Activated CD8-positive, alpha-beta memory T cell treated with anti-CD3 and anti-CD28 coated beads for 4 hours (primary cell): Measurements from ENCODE around the gene UBE2J2.

Experiments
- DNase-seq, 2 donors: peaks; one replicate each; pipeline ENCODE4 v3.0.0-alpha.2; 2020; ENCODE audit warnings: low read depth in 2 of 2

The UBE2J2 gene

GRCh38 chr1:1213345-1214265, 60.0 kb downstream of the UBE2J2 start, which contains the start of gene TNFRSF4:
TSS of gene TNFRSF4 (minus strand) at chr1:1214153. CDS start at chr1:1214127, 26 bp downstream.
- no peak for DNase-seq

- peak in 1 of 2 donors; percentile 28 for DNase-seq
Measured at GRCh38 chr1:1212780-1213344, 60.8 kb downstream of the UBE2J2 start.

- DNase-seq: no peak
Measured at GRCh38 chr1:1211541-1212441, 61.9 kb downstream of the UBE2J2 start.

- no peak for DNase-seq
Measured at GRCh38 chr1:1210726-1211540, 62.7 kb downstream of the UBE2J2 start.

- peak in 1 of 2 donors; percentile 52 for DNase-seq
Measured at GRCh38 chr1:1208713-1209433, 64.8 kb downstream of the UBE2J2 start.

- DNase-seq: no peak
Measured at GRCh38 chr1:1207571-1207892, 66.1 kb downstream of the UBE2J2 start.

- no peak for DNase-seq
Measured at GRCh38 chr1:1206966-1207531, 66.6 kb downstream of the UBE2J2 start.

- DNase-seq: no peak
Measured at GRCh38 chr1:1206376-1206965, 67.2 kb downstream of the UBE2J2 start, which contains the start of gene TNFRSF18. TSS of gene TNFRSF18 (minus strand) at chr1:1206592. CDS start at chr1:1206571, 21 bp downstream.

GRCh38 chr1:1205769-1206375, 67.8 kb downstream of the UBE2J2 start:
- no peak for DNase-seq

- no peak for DNase-seq
Measured at GRCh38 chr1:1204998-1205768, 68.5 kb downstream of the UBE2J2 start.

GRCh38 chr1:1204425-1204920, 69.2 kb downstream of the UBE2J2 start:
- no peak for DNase-seq
